HUES6 (cell line): Measurements from ENCODE around the gene VSIG4.

Experiments
- H3K27ac ChIP-seq: 2 replicates; pipeline ENCODE4 v1.7.0; 2013; ENCODE audit warnings: low read depth, mild to moderate bottlenecking, low read length, inconsistent platforms
- H3K27me3 ChIP-seq: 2 replicates; pipeline ENCODE4 v1.6.1; 2013; ENCODE audit warnings: low read length; ENCODE audit not compliant: control insufficient read depth, insufficient read depth
- H3K36me3 ChIP-seq: 2 replicates; pipeline ENCODE4 v1.6.1; 2013; ENCODE audit warnings: low read length; ENCODE audit not compliant: control insufficient read depth, insufficient read depth
- H3K4me1 ChIP-seq: 2 replicates; pipeline ENCODE4 v1.6.1; 2013; ENCODE audit warnings: low read length; ENCODE audit not compliant: control insufficient read depth, insufficient read depth
- H3K4me3 ChIP-seq: 2 replicates; pipeline ENCODE4 v1.5.1; 2013; ENCODE audit warnings: low read depth, low read length
- H3K9ac ChIP-seq: one replicate; pipeline ENCODE4 v1.6.1; 2013; ENCODE audit warnings: mild to moderate bottlenecking, low read length
- H3K9me3 ChIP-seq: 2 replicates; pipeline ENCODE4 v1.6.1; 2013; ENCODE audit warnings: low read depth, low read length; ENCODE audit not compliant: control insufficient read depth, insufficient read depth

VSIG4 gene

GRCh38 chrX:66049056-66049455 is 9.2 kb upstream of the VSIG4 start:
- no peaks in the 10 kb centered on the region for H3K27me3 ChIP-seq
- no peaks in the 10 kb centered on the region for H3K4me1 ChIP-seq
- peaks cover 9% of the 10 kb centered on the region; the same call in 1 of the 2 replicates for H3K9me3 ChIP-seq
- H3K27ac ChIP-seq: no peak overlapping the region
- H3K4me3 ChIP-seq: no peak overlapping the region
- H3K36me3 ChIP-seq: no peaks in the 10 kb centered on the region
- no peak overlapping the region for H3K9ac ChIP-seq

GRCh38 chrX:66046612-66047235 is 6.8 kb upstream of the VSIG4 start:
- H3K4me3 ChIP-seq: no peak overlapping the region
- H3K36me3 ChIP-seq: no peaks in the 10 kb centered on the region
- H3K9ac ChIP-seq: no peak overlapping the region
- H3K27me3 ChIP-seq: no peaks in the 10 kb centered on the region
- no peaks in the 10 kb centered on the region for H3K4me1 ChIP-seq
- H3K9me3 ChIP-seq: peaks cover 7% of the 10 kb centered on the region; the same call in 1 of the 2 replicates
- no peak overlapping the region for H3K27ac ChIP-seq

- no peaks in the 10 kb centered on the region for H3K27me3 ChIP-seq
- no peaks in the 10 kb centered on the region for H3K36me3 ChIP-seq
- H3K27ac ChIP-seq: no peak overlapping the region
- H3K4me1 ChIP-seq: no peaks in the 10 kb centered on the region
- peaks cover 9% of the 10 kb centered on the region; the same call in 1 of the 2 replicates for H3K9me3 ChIP-seq
- H3K9ac ChIP-seq: no peak overlapping the region
- no peak overlapping the region for H3K4me3 ChIP-seq
These were observed 6.0 kb upstream of the VSIG4 start for GRCh38 chrX:66045894-66046293.

GRCh38 chrX:66043584-66043983 is 3.7 kb upstream of the VSIG4 start:
- H3K36me3 ChIP-seq: no peaks in the 10 kb centered on the region
- no peaks in the 10 kb centered on the region for H3K27me3 ChIP-seq
- no peak overlapping the region for H3K4me3 ChIP-seq
- H3K9me3 ChIP-seq: peaks cover 11% of the 10 kb centered on the region; the same call in 1 of the 2 replicates
- H3K9ac ChIP-seq: no peak overlapping the region
- H3K4me1 ChIP-seq: no peaks in the 10 kb centered on the region
- H3K27ac ChIP-seq: no peak overlapping the region

GRCh38 chrX:66042307-66043077 is 2.6 kb upstream of the VSIG4 start:
- Histone ChIP-seq H3K27me3 (no peaks in the 10 kb centered on the region), H3K4me3 (no peak overlapping the region), H3K36me3 (no peaks in the 10 kb centered on the region), H3K4me1 (no peaks in the 10 kb centered on the region), H3K9me3 (peaks cover 11% of the 10 kb centered on the region; the same call in 1 of the 2 replicates), H3K9ac (no peak overlapping the region), H3K27ac (no peak overlapping the region)

GRCh38 chrX:66038115-66038514 is 1.8 kb downstream of the VSIG4 start:
- Histone ChIP-seq H3K9me3 (peaks cover 6% of the 10 kb centered on the region; the same call in 1 of the 2 replicates), H3K9ac (no peak overlapping the region), H3K27ac (no peak overlapping the region), H3K36me3 (no peaks in the 10 kb centered on the region), H3K4me3 (no peak overlapping the region), H3K4me1 (peaks cover 5% of the 10 kb centered on the region; the same call in 1 of the 2 replicates), H3K27me3 (no peaks in the 10 kb centered on the region)

- Histone ChIP-seq H3K36me3 (no peaks in the 10 kb centered on the region), H3K9me3 (peaks cover 12% of the 10 kb centered on the region; the same call in 1 of the 2 replicates), H3K27ac (no peak overlapping the region), H3K9ac (no peak overlapping the region), H3K4me3 (no peak overlapping the region), H3K27me3 (no peaks in the 10 kb centered on the region), H3K4me1 (peaks cover 5% of the 10 kb centered on the region; the same call in 1 of the 2 replicates)
These were observed 3.6 kb downstream of the VSIG4 start for GRCh38 chrX:66036231-66036630.

- H3K27ac ChIP-seq: no peak overlapping the region
- no peak overlapping the region for H3K9ac ChIP-seq
- H3K36me3 ChIP-seq: no peaks in the 10 kb centered on the region
- peaks cover 8% of the 10 kb centered on the region; the same call in 1 of the 2 replicates for H3K9me3 ChIP-seq
- no peak overlapping the region for H3K4me3 ChIP-seq
- H3K4me1 ChIP-seq: peaks cover 5% of the 10 kb centered on the region; the same call in 1 of the 2 replicates
- H3K27me3 ChIP-seq: no peaks in the 10 kb centered on the region
These were observed 4.2 kb downstream of the VSIG4 start for GRCh38 chrX:66035667-66036066.

GRCh38 chrX:66030505-66031317 is 9.2 kb downstream of the VSIG4 start:
- H3K4me3 ChIP-seq: no peak overlapping the region
- no peaks in the 10 kb centered on the region for H3K4me1 ChIP-seq
- no peaks in the 10 kb centered on the region for H3K27me3 ChIP-seq
- H3K9ac ChIP-seq: no peak overlapping the region
- H3K9me3 ChIP-seq: peaks cover 8% of the 10 kb centered on the region; the same call in 1 of the 2 replicates
- no peak overlapping the region for H3K27ac ChIP-seq
- no peaks in the 10 kb centered on the region for H3K36me3 ChIP-seq

- H3K9ac ChIP-seq: no peak overlapping the region
- no peaks in the 10 kb centered on the region for H3K27me3 ChIP-seq
- no peaks in the 10 kb centered on the region for H3K36me3 ChIP-seq
- H3K9me3 ChIP-seq: peaks cover 6% of the 10 kb centered on the region; the same call in 1 of the 2 replicates
- H3K27ac ChIP-seq: no peak overlapping the region
- H3K4me1 ChIP-seq: no peaks in the 10 kb centered on the region
- H3K4me3 ChIP-seq: no peak overlapping the region
These were observed 10.9 kb downstream of the VSIG4 start for GRCh38 chrX:66028936-66029335.
